OCI-LY3 (cell line): ENCODE results near the gene ATF6.

Experiments
- H2AFZ ChIP-seq: fragments of 200-600, 300-600 bp; shearing (Covaris generic); 2 replicates; pipeline ENCODE4 v1.6.0; 2014; ENCODE audit warnings: antibody characterized with exemption, low read depth, low read length
- H3K27ac ChIP-seq: fragments of 200-600, 300-600 bp; sonication (generic); 2 replicates; pipeline ENCODE4 v1.5.1; 2014; ENCODE audit warnings: mild to moderate bottlenecking, low read length, moderate library complexity, mixed read lengths
- H3K27me3 ChIP-seq: fragments of 200-600, 300-600 bp; sonication (generic); 2 replicates; pipeline ENCODE4 v1.6.1; 2014; ENCODE audit warnings: low read depth, low read length, mixed read lengths
- H3K36me3 ChIP-seq: fragments of 200-600, 300-600 bp; sonication (generic); replicated peaks from 2 replicates; pipeline ENCODE3; 2014; ENCODE audit warnings: low read depth, low read length, mixed read lengths
- H3K4me1 ChIP-seq: fragments of 300-600, 200-600 bp; sonication (generic); 2 replicates; pipeline ENCODE4 v1.6.1; 2014; ENCODE audit warnings: low read length, mixed read lengths
- H3K4me2 ChIP-seq: fragments of 200-600, 300-600 bp; sonication (generic); 2 replicates; pipeline ENCODE4 v1.6.1; 2014; ENCODE audit warnings: low read length, mixed read lengths
- H3K4me3 ChIP-seq: fragments of 300-600, 200-600 bp; sonication (generic); 2 replicates; pipeline ENCODE4 v1.5.1; 2014; ENCODE audit warnings: antibody characterized with exemption, mild to moderate bottlenecking, low read length, moderate library complexity
- H3K79me2 ChIP-seq: fragments of 300-600, 200-600 bp; shearing (Covaris generic); 2 replicates; pipeline ENCODE4 v1.6.1; 2014; ENCODE audit warnings: mild to moderate bottlenecking, low read length, mixed read lengths
- H3K9ac ChIP-seq: fragments of 300-600, 200-600 bp; shearing (Covaris generic); 2 replicates; pipeline ENCODE4 v1.6.0; 2014; ENCODE audit warnings: mild to moderate bottlenecking, low read length, moderate library complexity
- H3K9me3 ChIP-seq: fragments of 200-600, 300-600 bp; shearing (Covaris generic); 2 replicates; pipeline ENCODE4 v1.6.1; 2014; ENCODE audit warnings: low read length, mixed read lengths; ENCODE audit not compliant: insufficient read depth
- H4K20me1 ChIP-seq: fragments of 200-600, 300-600 bp; sonication (generic); 2 replicates; pipeline ENCODE4 v1.6.1; 2016; ENCODE audit warnings: low read length, mixed read lengths; ENCODE audit not compliant: insufficient read depth
- CTCF ChIP-seq: fragments of 200-600, 300-600 bp; sonication (generic); IDR thresholded peaks from 2 replicates; pipeline ENCODE4 v1.5.1; 2014; ENCODE audit warnings: antibody characterized with exemption, low read length, low read depth
- EZH2phosphoT487 ChIP-seq: fragments of 200-600 bp; shearing (Covaris generic); IDR thresholded peaks from 2 replicates; pipeline ENCODE4 v1.6.1; 2018; ENCODE audit warnings: antibody characterized with exemption, mixed run types, low read depth

ATF6 gene

DNA sequence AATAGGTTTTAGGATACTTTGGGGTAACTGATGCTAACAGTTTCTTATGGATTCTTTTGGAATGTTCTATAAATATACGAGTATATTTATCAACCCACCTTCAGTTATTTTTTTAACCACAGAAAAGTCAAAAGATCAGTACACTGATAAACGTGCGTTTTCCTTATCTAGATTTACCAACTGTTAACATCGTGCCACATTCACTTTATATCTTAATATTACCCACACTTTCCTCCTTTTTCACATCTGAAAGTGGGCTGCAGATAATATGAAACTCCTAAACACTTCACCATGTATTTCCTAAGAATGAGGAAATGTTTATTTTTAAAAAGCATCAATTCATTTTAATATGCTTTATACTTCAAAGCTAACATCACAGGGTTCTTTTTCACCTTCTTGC, 7.7 kb downstream of the ATF6 start:
- no peaks in the 10 kb centered on the region for H3K9me3 ChIP-seq
- no peak overlapping the region for H3K9ac ChIP-seq
- H3K4me1 ChIP-seq: peaks cover 16% of the 10 kb centered on the region
- no peak overlapping the region for H3K4me3 ChIP-seq
- no peaks in the 10 kb centered on the region for H3K36me3 ChIP-seq
- TF ChIP-seq CTCF: no peak
- no peak overlapping the region for H3K4me2 ChIP-seq
- H3K79me2 ChIP-seq: peaks cover 88% of the 10 kb centered on the region
- no peaks in the 10 kb centered on the region for H3K27me3 ChIP-seq
- peaks cover 57% of the 10 kb centered on the region for H4K20me1 ChIP-seq
- H2AFZ ChIP-seq: no peak overlapping the region
- H3K27ac ChIP-seq: no peak overlapping the region

DNA sequence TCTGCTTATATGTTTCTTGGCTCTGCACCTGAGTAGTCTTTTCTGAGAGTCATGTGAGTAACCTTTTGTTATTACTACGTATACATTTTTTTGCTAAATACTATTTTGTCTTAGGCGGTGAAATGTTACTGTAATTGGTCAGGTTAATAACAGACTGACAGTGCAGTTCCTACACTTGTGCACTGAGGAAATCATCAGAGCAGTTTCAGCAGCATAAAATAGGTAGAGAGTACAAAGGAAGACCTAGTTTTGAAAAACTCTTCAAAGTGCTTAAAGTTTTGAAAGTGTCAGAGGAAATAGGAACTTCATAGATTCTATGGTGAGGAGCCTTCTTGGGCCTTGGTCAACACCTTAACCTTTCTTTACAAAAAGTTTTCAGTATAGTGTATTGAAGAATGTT, 11.1 kb downstream of the ATF6 start:
- H3K4me3 ChIP-seq: no peak overlapping the region
- no peaks in the 10 kb centered on the region for H3K27me3 ChIP-seq
- no peak overlapping the region for H3K27ac ChIP-seq
- H3K9me3 ChIP-seq: no peaks in the 10 kb centered on the region
- H3K4me1 ChIP-seq: peaks cover 42% of the 10 kb centered on the region
- H2AFZ ChIP-seq: no peak overlapping the region
- peaks cover 58% of the 10 kb centered on the region for H3K79me2 ChIP-seq
- peaks cover 61% of the 10 kb centered on the region for H4K20me1 ChIP-seq
- TF ChIP-seq EZH2phosphoT487 (no peak), CTCF (no peak)
- no peak overlapping the region for H3K4me2 ChIP-seq
- H3K9ac ChIP-seq: no peak overlapping the region
- H3K36me3 ChIP-seq: no peaks in the 10 kb centered on the region

- Histone ChIP-seq H3K27me3 (no peaks in the 10 kb centered on the region), H3K36me3 (peaks cover 9% of the 10 kb centered on the region), H3K9ac (no peak overlapping the region), H2AFZ (no peak overlapping the region), H3K4me2 (peak overlapping the region; percentile 40), H3K4me3 (no peak overlapping the region), H3K27ac (no peak overlapping the region), H3K79me2 (peaks cover 49% of the 10 kb centered on the region), H3K4me1 (peaks cover 48% of the 10 kb centered on the region), H4K20me1 (peaks cover 67% of the 10 kb centered on the region), H3K9me3 (no peaks in the 10 kb centered on the region)
- TF ChIP-seq EZH2phosphoT487 (no peak), CTCF (no peak)
Measured at GRCh38 chr1:161778522-161778921, 12.4 kb downstream of the ATF6 start.

DNA sequence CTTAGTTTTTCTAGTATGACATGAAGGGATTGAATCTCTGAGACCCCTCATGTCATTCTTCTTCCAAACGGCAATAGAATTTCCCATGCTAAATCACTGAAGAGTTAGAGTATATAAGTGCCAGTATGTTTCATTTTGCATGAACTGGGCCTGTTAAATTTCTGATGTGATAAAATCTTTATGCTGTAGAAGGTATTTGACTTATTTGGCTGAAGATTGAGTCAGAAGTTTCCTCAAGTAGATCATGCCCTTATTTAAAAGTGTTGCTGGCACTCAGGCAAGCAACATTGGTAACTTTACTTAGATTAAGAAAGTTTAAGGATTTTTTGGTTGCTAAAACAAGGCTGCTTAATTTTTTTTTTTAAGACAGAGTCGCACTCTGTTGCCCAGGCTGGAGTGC, 13.3 kb downstream of the ATF6 start:
- Histone ChIP-seq H3K79me2 (peaks cover 42% of the 10 kb centered on the region), H3K4me1 (peaks cover 56% of the 10 kb centered on the region), H3K27ac (no peak overlapping the region), H3K4me2 (peak overlapping the region; percentile 40), H3K27me3 (no peaks in the 10 kb centered on the region), H3K36me3 (peaks cover 13% of the 10 kb centered on the region), H3K9me3 (no peaks in the 10 kb centered on the region), H3K4me3 (no peak overlapping the region), H4K20me1 (peaks cover 74% of the 10 kb centered on the region), H3K9ac (no peak overlapping the region), H2AFZ (no peak overlapping the region)
- no peak for TF ChIP-seq EZH2phosphoT487
- TF ChIP-seq CTCF: no peak
